Esophagus (tissue), 2 donors: ENCODE data around the gene ATG14. TPM values are rescaled to one million over a fixed set of nuclear protein-coding genes. Genes with fewer than 3 reads are reported as not detected.
"Not testable (repeated sequence)": the region's sequence is repeated elsewhere in the genome, so short reads cannot be mapped to it uniquely, and the experiment has no call there.

ENCODE experiments used
- H3K27ac ChIP-seq, 2 donors: one replicate each; pipeline ENCODE4 v1.5.1; 2013; ENCODE audit warnings: low read depth in 2 of 2, mild to moderate bottlenecking in 2 of 2, inconsistent platforms in 1 of 2, low read length in 1 of 2, moderate library complexity in 1 of 2
- H3K27me3 ChIP-seq, 2 donors: one replicate each; pipeline ENCODE4 v1.6.1; 2013; ENCODE audit warnings: low read length in 2 of 2, control low read depth in 1 of 2, mild to moderate bottlenecking in 1 of 2; ENCODE audit not compliant: insufficient read depth in 2 of 2, control insufficient read depth in 1 of 2
- H3K36me3 ChIP-seq, 2 donors: one replicate each; pipeline ENCODE4 v1.6.1; 2013; ENCODE audit warnings: low read length in 1 of 2; ENCODE audit not compliant: control insufficient read depth in 2 of 2, insufficient read depth in 2 of 2
- H3K4me1 ChIP-seq, 2 donors: one replicate each; pipeline ENCODE4 v1.6.1; 2013; ENCODE audit warnings: low read length in 1 of 2; ENCODE audit not compliant: control insufficient read depth in 2 of 2, insufficient read depth in 2 of 2
- H3K4me3 ChIP-seq, 2 donors: one replicate each; pipeline ENCODE4 v1.5.1; 2013; ENCODE audit warnings: low read length in 2 of 2, mild to moderate bottlenecking in 2 of 2, low read depth in 1 of 2, moderate library complexity in 1 of 2
- H3K9me3 ChIP-seq, 2 donors: one replicate each; pipeline ENCODE4 v1.6.1; 2013; ENCODE audit warnings: mild to moderate bottlenecking in 2 of 2, low read depth in 1 of 2, low read length in 1 of 2, moderate library complexity in 1 of 2; ENCODE audit not compliant: control insufficient read depth in 2 of 2, insufficient read depth in 1 of 2
- WGBS, 2 donors: extraction: QIAGEN DNeasy Blood & Tissue Kit; methylation state at CpG; one replicate each; pipeline ENCODE4 v1.1.7; 2013; 5-methylcytosine and 5-hydroxymethylcytosine counted together
- polyA plus RNA-seq, 2 donors: library from polyadenylated mRNA; stranded (reverse); fragments of 200-250 nt; gene quantifications; one replicate each; pipeline ENCODE4 v1.2.3, GENCODE V29; 2013
- donor health status: healthy with polysubstance abuse.
- donor health status: Bipolar disorder and iron deficiency.

The ATG14 gene
- polyA plus RNA-seq, 2 donors: 4.2 to 5.8 TPM

DNA sequence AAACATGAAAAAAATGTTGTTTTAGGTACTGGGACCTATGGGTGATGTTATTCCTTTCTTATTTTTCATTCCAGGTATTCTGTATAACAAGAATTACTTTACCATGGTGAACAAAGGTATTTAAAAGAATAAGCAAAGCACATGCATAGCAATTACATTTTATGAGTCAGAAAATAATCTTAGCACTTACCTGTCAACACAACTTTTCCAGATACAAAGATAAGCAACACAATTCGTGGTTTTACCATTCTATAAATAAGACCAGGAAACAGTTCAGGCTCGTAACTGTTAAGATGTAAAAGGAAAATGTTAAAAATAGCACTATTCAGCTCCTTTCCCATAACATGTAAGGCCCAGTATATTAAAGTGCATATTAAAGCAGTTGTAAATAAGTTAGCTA lies 12.3 kb upstream of the ATG14 start:
- Histone ChIP-seq H3K27ac (no peak overlapping the region), H3K4me1 (no peaks in the 10 kb centered on the region), H3K36me3 (no peaks in the 10 kb centered on the region), H3K27me3 (no peaks in the 10 kb centered on the region), H3K4me3 (no peak overlapping the region), H3K9me3 (no peaks in the 10 kb centered on the region)
- WGBS, 2 donors: 39 to 41% methylated on average over 2 of the region's 2 CpGs

DNA sequence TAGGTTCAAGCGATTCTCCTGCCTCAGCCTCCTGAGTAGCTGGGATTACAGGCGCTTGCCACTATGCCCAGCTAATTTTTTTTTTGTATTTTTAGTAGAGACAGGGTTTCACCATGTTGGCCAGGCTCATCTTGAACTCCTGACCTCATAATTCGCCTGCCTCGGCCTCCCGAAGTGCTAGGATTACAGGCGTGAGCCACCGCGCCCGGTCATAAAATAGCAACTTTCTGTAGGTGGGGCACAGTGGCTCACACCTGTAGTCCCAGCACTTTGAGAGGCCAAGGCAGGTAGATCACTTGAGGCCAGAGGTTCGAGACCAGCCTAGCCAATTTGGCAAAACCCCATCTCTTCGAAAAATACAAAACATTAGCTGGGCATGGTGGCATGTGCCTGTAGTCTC lies 10.7 kb upstream of the ATG14 start:
- WGBS, 2 donors: 85 to 89% methylated on average over 11 of the region's 11 CpGs
- not testable (repeated sequence) for H3K27me3 ChIP-seq, H3K4me3 ChIP-seq, H3K27ac ChIP-seq, H3K4me1 ChIP-seq, H3K9me3 ChIP-seq, H3K36me3 ChIP-seq

GRCh38 chr14:55419663-55420062 lies 8.0 kb upstream of the ATG14 start:
- Histone ChIP-seq H3K4me3 (no peak overlapping the region), H3K4me1 (no peaks in the 10 kb centered on the region), H3K36me3 (no peaks in the 10 kb centered on the region), H3K27ac (no peak overlapping the region), H3K27me3 (no peaks in the 10 kb centered on the region), H3K9me3 (no peaks in the 10 kb centered on the region)
- WGBS, 2 donors: 90 to 92% methylated on average over 1 of the region's 1 CpG

DNA sequence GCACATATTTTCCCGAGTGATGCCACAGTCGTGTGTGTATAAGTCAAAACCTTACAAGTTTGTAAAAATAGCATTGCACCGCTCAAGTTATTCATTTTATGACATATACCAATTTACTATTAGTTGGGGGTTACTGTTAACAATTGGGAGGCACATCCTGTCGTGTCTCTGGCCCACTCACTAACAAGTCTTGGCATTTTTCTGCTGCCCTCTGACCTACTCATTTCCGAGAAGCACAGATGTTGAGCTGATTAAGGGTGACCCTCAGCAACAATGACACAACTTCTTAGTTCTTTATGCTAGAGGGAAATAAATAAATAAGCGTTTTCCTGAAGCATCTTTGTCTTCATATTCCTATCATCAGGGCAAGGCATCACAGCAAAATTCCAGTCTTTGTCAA lies 6.8 kb upstream of the ATG14 start:
- H3K36me3 ChIP-seq: no peaks in the 10 kb centered on the region
- no peaks in the 10 kb centered on the region for H3K27me3 ChIP-seq
- H3K4me3 ChIP-seq: no peak overlapping the region
- H3K27ac ChIP-seq: no peak overlapping the region
- H3K9me3 ChIP-seq: no peaks in the 10 kb centered on the region
- 55 to 61% methylated on average over 6 of the region's 6 CpGs for WGBS, 2 donors
- no peaks in the 10 kb centered on the region for H3K4me1 ChIP-seq

GRCh38 chr14:55417955-55418354 lies 6.3 kb upstream of the ATG14 start:
- Histone ChIP-seq H3K27me3 (no peaks in the 10 kb centered on the region), H3K4me3 (no peak overlapping the region), H3K4me1 (no peaks in the 10 kb centered on the region), H3K27ac (no peak overlapping the region), H3K9me3 (no peaks in the 10 kb centered on the region), H3K36me3 (no peaks in the 10 kb centered on the region)

DNA sequence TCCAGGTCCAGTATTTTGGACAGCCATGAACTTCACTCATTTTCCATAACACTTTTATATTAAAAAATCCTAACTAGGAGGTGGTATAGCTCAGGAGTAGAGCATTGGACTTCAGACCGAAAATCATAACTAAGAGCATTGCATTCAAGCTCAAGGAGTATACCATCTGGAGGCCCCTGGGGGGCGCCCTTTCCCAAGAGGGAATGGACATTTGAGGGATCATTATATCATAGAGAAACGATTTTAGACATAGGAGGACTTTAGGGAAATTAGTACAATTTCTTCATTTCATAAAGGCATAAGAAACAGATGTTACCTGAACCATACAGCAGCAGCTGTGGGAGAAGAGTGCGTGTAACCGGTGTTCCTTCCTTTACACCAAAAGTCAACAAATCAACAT lies 5.2 kb upstream of the ATG14 start:
- 40 to 45% methylated on average over 5 of the region's 5 CpGs for WGBS, 2 donors
- H3K27ac ChIP-seq: no peak overlapping the region
- no peak overlapping the region for H3K4me3 ChIP-seq
- no peaks in the 10 kb centered on the region for H3K27me3 ChIP-seq
- no peaks in the 10 kb centered on the region for H3K4me1 ChIP-seq
- H3K36me3 ChIP-seq: no peaks in the 10 kb centered on the region
- H3K9me3 ChIP-seq: no peaks in the 10 kb centered on the region

DNA sequence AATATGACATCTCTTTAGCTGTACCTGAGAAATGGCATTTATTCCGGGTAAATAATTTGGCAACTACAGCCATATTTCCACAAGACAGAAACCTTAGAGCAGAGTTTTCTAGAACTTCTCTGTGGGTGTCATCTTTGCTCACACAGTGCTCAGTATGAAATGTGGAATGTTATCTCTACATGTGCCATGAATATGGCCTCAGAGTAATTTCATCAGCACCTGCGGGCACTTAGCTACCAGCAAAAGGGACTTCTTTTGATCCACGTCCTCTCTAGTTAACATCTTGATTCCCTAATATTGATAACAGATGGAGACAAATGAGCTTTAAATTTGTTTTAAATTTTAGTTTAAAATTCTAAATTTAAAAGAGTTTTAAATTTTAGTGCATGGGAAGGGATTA lies 2.9 kb upstream of the ATG14 start:
- no peaks in the 10 kb centered on the region for H3K27me3 ChIP-seq
- 84 to 90% methylated on average over 3 of the region's 3 CpGs for WGBS, 2 donors

DNA sequence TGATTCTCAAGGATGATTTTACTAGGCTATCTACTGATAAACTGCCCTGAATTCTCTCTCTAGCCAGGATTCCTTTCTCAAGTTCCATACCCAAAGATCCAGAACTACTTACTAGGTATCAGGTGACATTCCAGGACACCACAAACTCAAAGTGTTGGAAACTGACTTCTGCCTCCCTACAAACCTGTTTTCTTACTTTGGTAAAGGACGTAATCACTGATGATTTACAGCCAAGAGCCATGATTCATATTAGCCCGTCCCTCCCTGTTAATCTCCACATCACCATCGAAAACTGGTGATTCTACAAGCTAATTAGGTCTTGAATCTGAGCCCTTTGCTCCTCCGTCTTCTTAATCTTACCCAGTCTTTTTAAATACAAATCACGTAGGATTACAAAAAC lies 1.0 kb upstream of the ATG14 start:
- H3K4me3 ChIP-seq: peak overlapping the region in 1 of 2 donors; percentile 96
- 38 to 41% methylated on average over 5 of the region's 5 CpGs for WGBS, 2 donors
- no peaks in the 10 kb centered on the region for H3K4me1 ChIP-seq
- no peaks in the 10 kb centered on the region for H3K27me3 ChIP-seq
- no peaks in the 10 kb centered on the region for H3K36me3 ChIP-seq
- peak overlapping the region; percentile 44 to 93 for H3K27ac ChIP-seq
- H3K9me3 ChIP-seq: no peaks in the 10 kb centered on the region

More for the DNA sequence above, 2.9 kb upstream of the ATG14 start:
- no peaks in the 10 kb centered on the region for H3K4me1 ChIP-seq
- H3K9me3 ChIP-seq: no peaks in the 10 kb centered on the region
- no peak overlapping the region for H3K4me3 ChIP-seq
- no peaks in the 10 kb centered on the region for H3K36me3 ChIP-seq
- no peak overlapping the region for H3K27ac ChIP-seq

DNA sequence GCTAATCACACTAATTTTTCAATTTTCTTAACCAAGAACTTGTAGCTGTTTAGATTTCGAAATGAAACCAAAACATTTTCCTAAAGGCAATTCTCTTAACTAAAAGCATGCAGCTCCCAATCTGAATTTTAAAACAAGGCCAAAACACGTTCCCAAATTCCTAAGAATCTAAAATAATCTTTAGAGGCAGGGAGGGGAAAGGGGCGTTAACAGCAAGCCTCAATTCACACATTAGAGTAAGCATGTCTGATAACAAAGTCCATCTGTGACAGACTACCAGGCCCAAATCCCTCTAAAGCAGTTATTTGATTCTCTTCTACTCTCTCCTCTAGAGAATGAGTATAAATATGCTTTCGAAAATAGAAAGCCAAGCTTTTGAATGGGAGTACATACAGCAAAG lies 754 bp downstream of the ATG14 start:
- no peak overlapping the region for H3K27ac ChIP-seq
- no peaks in the 10 kb centered on the region for H3K9me3 ChIP-seq
- peak overlapping the region; percentile 96 to 100 for H3K4me3 ChIP-seq
- no peaks in the 10 kb centered on the region for H3K36me3 ChIP-seq
- no peaks in the 10 kb centered on the region for H3K27me3 ChIP-seq
- no peaks in the 10 kb centered on the region for H3K4me1 ChIP-seq
- 9 to 12% methylated on average over 4 of the region's 4 CpGs for WGBS, 2 donors

GRCh38 chr14:55404173-55404854 lies 7.3 kb downstream of the ATG14 start:
- Histone ChIP-seq H3K27ac (no peak overlapping the region), H3K27me3 (no peaks in the 10 kb centered on the region), H3K9me3 (no peaks in the 10 kb centered on the region), H3K4me3 (no peak overlapping the region), H3K36me3 (no peaks in the 10 kb centered on the region), H3K4me1 (no peaks in the 10 kb centered on the region)
- 68 to 72% methylated on average over 5 of the region's 5 CpGs for whole genome bisulfite sequencing, 2 donors
